ENCODE results near the gene KLKB1.
"Not testable (repeated sequence)": the region's sequence is repeated elsewhere in the genome, so short reads cannot be mapped to it uniquely, and the experiment has no call there.

Gene KLKB1

DNA sequence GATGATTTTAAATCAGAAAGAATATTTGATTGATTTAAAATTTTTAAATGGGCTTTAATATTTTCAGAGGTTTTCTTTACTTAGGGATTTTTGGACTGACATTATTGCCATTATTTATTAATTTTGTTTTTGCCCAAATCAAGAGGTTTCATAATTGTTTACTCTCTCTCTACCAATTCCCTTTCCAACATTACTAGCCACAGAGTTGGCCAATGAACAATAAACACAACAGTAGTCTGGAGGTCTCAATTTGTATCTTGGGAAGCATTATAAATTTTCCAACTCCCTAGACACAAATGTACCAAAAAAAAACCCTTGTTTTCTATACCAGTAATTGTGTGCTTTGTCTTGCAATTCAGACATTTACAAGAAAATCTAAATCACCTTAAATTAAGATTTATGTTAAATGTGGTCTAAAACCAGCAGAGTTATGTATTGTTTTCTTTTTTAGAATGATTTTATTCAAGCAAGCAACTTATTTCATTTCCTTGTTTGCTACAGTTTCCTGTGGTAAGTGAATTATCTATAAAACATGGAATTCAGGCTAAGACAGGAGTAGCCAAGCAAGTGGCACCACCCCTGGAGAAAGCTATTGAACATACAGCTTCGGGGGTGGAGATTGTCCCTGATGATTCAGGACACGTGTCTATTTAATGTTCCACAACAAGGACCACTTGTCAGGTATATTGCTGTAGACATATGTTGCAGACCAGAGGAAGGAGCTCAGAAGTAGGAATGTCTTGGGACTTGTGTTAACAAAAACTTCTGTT lies 622 bp downstream of the KLKB1 start:
- DNase-seq (ENCODE audit: low read depth) = no peak

GRCh38 chr4:186228514-186228894 lies 1.2 kb downstream of the KLKB1 start:
- DNase-seq (ENCODE audit: low read depth) = no peak

GRCh38 chr4:186234367-186234766 lies 7.1 kb downstream of the KLKB1 start:
- DNase-seq (ENCODE audit: low read depth) = no peak

DNA sequence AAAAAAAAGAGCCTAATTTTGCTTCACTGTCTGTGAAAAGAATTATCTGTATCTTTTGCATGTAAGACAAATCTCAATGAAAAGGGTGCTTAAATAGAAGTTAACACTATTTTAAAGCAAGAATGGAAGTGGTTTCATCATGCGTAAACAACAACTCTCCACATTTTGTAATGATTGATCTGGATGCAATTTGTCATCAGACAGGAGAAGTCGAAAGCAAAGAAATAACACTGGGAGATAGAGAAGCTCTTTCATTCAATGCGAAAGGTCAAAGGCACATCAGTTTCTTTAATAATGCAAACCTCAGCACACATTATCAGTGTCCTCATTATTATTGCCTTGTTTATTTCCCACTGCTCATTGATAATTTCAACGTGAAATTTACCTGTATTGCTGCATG lies 8.8 kb downstream of the KLKB1 start:
- DNase-seq (ENCODE audit: low read depth) = no peak

DNA sequence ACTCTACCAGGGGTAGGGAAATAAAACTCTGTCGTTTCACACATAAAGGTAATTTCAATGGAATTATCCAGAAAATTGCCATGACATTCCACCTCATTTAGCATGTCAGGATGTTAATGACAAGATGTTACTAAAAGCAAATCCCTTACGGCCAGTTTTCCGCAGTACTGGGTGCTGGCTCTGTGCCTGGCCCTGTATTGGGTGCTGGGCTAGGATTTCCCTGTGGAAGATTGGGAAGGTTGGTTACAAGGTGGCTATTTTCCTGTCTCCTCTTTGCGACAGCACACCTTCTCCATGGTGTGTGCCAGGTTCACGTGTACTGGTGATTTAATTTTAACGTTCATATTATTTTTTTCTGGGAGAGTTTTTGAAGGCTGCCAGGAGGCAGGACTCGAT lies 13.1 kb downstream of the KLKB1 start:
- no peak for DNase-seq (ENCODE audit: low read depth)

DNA sequence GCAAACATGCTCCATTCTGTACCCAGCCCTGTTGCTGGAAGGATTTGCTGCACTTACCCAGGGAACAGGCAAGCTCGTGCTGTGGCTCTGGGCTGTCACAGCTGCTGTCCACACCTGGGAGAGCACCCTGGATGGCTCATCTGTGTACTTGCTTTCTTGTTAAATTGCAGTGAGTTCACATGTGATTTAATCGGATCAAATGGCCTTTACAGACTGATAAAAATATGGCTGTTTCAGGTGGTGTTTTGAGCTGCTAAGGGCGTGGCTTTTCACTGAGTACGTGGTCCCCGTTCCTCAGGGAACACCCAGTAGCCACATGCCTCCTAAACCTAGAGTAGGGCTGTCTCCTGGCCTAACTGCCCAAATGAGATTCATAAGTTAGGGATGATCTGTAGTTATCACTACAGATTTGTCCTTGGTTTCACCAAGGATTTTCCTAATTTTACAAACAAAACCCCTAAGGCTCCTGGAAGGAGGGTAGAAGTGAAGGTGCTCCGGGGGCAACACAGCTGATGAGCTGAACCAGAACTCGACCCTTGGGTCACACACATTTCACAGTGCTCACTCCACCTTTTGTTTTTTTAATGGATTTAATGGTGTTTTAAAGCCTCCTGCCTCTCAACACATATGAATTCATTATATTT lies 13.7 kb downstream of the KLKB1 start:
- DNase-seq (ENCODE audit: low read depth) = no peak

DNA sequence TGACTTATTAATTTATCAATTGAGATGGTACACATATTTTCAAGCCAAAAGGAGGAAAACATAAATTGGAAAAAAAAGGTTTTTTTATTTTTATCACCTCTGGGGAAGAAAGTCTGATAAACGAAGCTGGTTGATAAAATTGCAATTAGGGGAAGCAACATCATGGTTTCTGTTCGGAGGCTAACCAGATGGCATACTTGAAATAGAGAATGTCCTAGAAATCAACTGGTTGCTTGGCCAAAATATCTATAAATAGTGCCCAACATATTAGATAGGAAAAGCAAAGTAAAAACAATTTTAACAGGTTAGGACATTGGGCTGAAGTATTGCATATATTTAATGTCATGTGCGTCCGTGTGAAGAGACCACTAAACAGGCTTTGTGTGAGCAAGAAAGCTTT lies 14.3 kb downstream of the KLKB1 start:
- no peak for DNase-seq (ENCODE audit: low read depth)

GRCh38 chr4:186242031-186242430 lies 14.7 kb downstream of the KLKB1 start:
- not testable (repeated sequence) for DNase-seq (ENCODE audit: low read depth)

DNA sequence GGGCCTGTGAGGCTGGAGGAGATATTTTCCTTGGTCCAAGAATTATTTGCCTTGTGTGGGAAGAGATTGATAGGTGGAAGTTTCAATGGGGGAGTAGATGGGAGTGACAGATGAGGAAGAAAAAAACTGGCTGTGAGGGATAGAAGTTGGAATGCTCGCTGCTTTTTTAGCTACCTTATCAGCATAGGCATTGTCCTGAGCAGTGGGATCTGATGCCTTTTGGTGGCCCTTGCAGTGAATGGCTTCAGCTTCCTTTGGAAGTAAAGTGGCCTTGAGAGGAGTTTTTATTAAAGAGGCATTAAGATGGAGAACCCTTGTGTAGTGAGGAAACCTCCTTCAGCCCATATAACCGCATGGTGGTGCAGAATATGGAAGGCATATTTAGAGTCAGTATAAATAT lies 16.0 kb downstream of the KLKB1 start:
- DNase-seq (ENCODE audit: low read depth) = no peak

- DNase-seq (ENCODE audit: low read depth) = no peak
Measured at GRCh38 chr4:186244835-186245234, 17.5 kb downstream of the KLKB1 start.

- DNase-seq (ENCODE audit: low read depth) = not testable (repeated sequence)
Measured at GRCh38 chr4:186247062-186247752, 19.9 kb downstream of the KLKB1 start.

- DNase-seq (ENCODE audit: low read depth) = no peak
Measured at GRCh38 chr4:186248643-186249042, 21.3 kb downstream of the KLKB1 start.

DNA sequence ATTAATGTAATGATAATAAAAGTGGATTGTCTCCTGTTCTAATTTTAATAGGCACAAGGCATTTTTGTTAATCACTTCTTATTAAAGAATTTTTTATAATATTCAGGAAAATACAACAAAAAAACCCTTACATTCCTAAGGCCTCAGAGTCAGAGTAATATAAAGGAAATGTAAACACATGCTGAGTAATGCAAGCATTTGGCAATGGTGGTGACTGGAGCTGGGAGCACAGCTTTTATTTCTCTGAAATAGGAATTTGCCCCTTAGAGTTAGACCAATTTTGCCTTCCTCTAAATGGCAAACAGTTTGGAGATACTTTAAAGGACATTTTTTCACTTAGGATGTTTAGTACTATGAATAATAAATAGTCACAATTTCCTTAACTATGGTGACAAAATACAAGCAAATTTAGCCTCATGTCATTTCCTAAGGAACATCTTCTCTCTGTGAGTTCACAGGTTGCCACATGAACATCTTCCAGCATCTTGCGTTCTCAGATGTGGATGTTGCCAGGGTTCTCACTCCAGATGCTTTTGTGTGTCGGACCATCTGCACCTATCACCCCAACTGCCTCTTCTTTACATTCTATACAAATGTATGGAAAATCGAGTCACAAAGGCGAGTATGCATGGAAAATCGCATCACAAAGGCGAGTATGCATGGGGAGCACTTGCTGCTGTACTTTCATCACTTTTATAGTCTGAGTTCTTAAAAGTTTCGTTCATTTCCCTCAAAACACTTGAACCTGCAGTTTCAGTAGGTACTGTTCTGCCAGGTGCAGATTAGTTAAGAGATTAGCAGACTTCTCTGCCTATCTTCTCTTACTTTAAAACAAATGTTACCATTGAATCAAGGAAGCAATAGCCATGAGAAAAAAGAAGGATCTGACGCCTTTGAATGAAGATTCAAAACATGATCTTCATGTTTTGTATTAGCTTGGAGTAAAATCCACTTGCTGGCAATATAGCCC lies 22.8 kb downstream of the KLKB1 start:
- no peak for DNase-seq (ENCODE audit: low read depth)

DNA sequence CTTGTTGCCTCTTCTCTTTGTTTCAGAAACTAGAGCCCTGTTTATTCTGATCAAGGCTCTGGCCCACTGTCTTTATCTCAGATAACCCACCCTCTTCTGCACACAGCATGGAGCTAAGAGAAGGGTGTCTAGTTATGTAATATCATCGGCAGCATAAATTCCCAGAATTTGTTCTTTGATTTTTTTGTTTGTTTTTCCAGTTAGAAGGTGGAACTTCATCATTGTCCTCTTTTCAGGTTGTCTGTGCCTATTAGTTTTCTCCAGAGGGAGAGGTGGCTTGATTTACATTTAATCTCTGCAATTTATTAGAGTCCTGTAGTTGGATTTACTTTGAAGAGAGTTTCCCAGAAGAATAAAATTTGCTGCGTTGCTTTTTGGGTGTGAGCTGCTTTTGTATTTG lies 23.5 kb downstream of the KLKB1 start:
- DNase-seq (ENCODE audit: low read depth) = no peak

- no peak for DNase-seq (ENCODE audit: low read depth)
Measured at GRCh38 chr4:186255122-186255521, 27.8 kb downstream of the KLKB1 start.

DNA sequence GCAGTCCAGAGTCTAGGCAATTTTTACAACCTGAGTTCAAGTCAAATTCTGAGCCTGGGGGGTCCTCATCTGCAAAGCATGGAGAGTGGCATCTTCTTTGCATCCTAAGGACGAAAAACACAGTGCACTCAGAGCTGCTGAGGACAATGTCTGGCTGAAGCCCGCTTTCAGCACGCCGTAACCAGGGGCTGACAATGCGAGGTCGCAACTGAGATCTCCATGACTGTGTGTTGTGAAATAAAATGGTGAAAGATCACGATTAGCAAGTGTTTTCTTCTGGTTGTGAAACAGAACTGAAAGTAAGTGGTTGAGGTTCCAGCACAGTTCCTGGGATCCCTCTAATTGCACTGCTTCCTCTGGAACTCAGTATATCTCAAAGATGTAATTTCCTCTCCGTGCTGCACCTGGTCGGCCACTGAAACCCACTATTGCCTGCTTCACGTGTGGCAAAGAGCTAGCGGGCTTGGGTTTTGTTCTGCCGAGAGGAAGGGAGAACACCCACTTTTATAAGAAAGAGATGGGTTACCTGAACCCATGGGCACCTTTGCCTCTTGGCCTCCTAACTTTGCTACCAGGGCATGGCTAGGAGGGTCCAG lies 31.0 kb downstream of the KLKB1 start:
- DNase-seq (ENCODE audit: low read depth) = no peak

DNA sequence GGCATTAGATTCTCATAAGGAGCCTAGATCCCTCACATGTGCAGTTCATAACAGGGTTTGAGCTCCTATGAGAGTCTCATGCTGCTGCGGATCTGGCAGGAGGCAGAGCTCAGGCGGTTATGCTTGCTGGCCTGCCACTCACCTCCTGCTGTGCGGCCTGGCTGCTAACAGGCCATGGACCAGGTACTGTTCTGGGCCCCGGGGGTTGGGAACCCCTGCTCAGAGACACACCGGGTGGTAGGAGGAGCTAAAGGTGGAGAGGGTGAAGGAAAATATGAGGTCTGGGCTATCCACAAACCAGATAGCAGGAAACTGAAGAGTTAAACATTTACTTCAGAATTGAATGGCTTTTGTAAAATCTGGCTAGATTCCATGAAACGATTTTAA lies 32.8 kb downstream of the KLKB1 start:
- DNase-seq (ENCODE audit: low read depth) = no peak

DNA sequence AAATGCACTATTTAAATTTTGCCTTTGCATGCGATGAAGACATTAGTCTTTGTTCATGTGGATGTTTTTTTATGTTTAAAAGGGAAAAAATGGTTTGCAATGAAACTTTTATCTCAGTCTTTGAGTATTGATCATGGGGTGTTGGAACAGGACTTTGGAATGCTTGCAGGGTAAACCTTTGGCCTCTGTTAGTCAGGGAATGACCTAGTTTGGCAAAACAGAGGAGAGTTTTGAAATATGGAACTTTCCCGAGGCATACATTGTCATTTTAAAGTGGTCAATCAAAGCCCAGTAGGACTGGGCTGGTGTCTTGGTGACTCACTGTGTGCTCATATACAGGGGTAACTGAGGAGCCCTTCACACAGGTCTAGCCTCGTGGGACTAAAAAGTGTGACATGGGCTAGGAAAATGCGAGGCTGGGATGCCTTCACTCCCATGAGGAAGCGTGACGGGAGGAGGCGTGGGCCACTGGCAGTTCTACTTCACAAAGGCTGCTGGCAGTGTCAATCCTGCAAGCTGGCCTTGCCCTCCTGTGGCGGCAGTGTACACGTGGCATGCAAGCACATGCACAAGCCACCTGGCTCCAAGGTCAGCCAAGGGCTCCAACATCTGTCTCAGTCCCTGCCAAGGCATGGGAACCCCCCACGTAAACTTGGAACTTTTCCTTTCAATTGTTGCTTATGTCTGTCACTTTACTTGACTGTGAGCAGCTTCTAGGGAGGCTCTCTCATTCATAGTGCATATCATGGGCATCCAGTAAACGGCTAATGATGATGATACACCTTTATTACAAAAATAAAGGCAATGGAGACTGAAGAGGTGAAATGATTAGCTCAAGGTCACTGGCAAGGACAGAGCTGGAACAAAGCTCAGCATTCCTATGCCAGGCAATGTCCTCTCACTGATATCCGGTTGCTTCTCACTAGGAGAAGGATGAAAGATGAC lies 33.5 kb downstream of the KLKB1 start:
- DNase-seq (ENCODE audit: low read depth) = no peak

GRCh38 chr4:186264660-186265059 lies 37.4 kb downstream of the KLKB1 start:
- no peak for DNase-seq (ENCODE audit: low read depth)

DNA sequence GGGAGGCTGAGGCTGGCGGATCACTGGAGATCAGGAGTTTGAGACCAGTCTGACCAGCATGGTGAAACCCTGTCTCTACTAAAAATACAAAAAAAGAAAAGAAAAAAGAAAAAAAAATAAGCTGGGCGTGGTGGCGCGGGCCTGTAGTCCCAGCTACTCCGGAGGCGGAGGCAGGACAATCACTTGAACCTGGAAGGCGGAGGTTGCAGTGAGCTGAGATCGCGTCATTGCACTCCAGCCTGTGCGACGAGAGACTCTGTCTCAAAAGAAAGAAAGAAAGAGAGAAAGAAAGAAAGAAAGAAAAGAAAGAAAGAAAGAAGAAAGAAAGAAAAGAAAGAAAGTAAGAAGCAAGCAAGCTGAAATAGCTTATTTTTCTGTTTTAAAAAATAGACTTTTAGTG lies 37.9 kb downstream of the KLKB1 start:
- not testable (repeated sequence) for DNase-seq (ENCODE audit: low read depth)
